PC-3 (cell line): ENCODE results near the gene CDK5R1. TPM values are rescaled to one million over a fixed set of nuclear protein-coding genes. Genes with fewer than 3 reads are reported as not detected.

Experiments used
- ATAC-seq: fragments of 200-7000 bp; cut with Tn5 transposase; 2 replicates; pipeline ENCODE4 v1.9.1; 2020; ENCODE audit warnings: mild to moderate bottlenecking, moderate library complexity
- BruUV-seq: library from RNA; stranded (reverse); fragments of 400-500 nt; replicated peaks from 2 replicates; lab custom pipeline; 2021; lab: Mats Ljungman, UMichigan
- CTCF ChIA-PET: fragments of 300-600 bp; sonication (Branson Sonifier 250); formaldehyde crosslinking; loops from one replicate; lab custom pipeline; 2022; ENCODE audit warnings: antibody characterized with exemption; lab: Charles Lee
- POLR2A ChIA-PET: fragments of 300-600 bp; sonication (Branson Sonifier 250); formaldehyde crosslinking; loops from one replicate; lab custom pipeline; 2022; ENCODE audit warnings: antibody characterized with exemption; ENCODE audit not compliant: unreplicated experiment; lab: Charles Lee
- DNase-seq: peaks from one replicate; pipeline ENCODE4 v3.0.0-alpha.2; 2015
- H2AFZ ChIP-seq: fragments of 300-600 bp; sonication (generic); 2 replicates; pipeline ENCODE4 v1.6.0; 2016; ENCODE audit warnings: antibody characterized with exemption, low read length
- H3F3A ChIP-seq: fragments of 300-600 bp; sonication (generic); one replicate; pipeline ENCODE4 v1.6.0; 2017; ENCODE audit warnings: antibody characterized with exemption, low read length, control low read depth, mild to moderate bottlenecking; ENCODE audit not compliant: unreplicated experiment
- H3K27ac ChIP-seq: fragments of 300-600 bp; sonication (generic); 2 replicates; pipeline ENCODE4 v1.5.1; 2016; ENCODE audit warnings: mild to moderate bottlenecking, low read length
- H3K27me3 ChIP-seq: fragments of 300-600 bp; sonication (generic); 2 replicates; pipeline ENCODE4 v1.6.1; 2016; ENCODE audit warnings: low read length, mixed read lengths
- H3K36me3 ChIP-seq: fragments of 300-600 bp; sonication (generic); 2 replicates; pipeline ENCODE4 v1.6.1; 2016; ENCODE audit warnings: low read depth, mixed run types, low read length, mixed read lengths
- H3K4me1 ChIP-seq: fragments of 300-600 bp; sonication (generic); 2 replicates; pipeline ENCODE4 v1.5.1; 2016; ENCODE audit warnings: low read length; ENCODE audit not compliant: insufficient read depth
- H3K4me2 ChIP-seq: fragments of 300-600 bp; sonication (generic); 2 replicates; pipeline ENCODE4 v1.6.0; 2016; ENCODE audit warnings: low read length
- H3K4me3 ChIP-seq: fragments of 300-600 bp; sonication (generic); 2 replicates; pipeline ENCODE4 v1.5.1; 2016; ENCODE audit warnings: mild to moderate bottlenecking, low read length, mixed read lengths
- H3K79me2 ChIP-seq: fragments of 300-600 bp; sonication (generic); 2 replicates; pipeline ENCODE4 v1.6.1; 2017; ENCODE audit warnings: low read length, mixed read lengths
- H3K9ac ChIP-seq: fragments of 300-600 bp; sonication (generic); 2 replicates; pipeline ENCODE4 v1.6.0; 2016; ENCODE audit warnings: mild to moderate bottlenecking, low read length
- H3K9me2 ChIP-seq: fragments of 300-600 bp; sonication (generic); replicated peaks from 2 replicates; pipeline ENCODE4 v1.6.1; 2016; ENCODE audit warnings: mixed run types, low read length, mixed read lengths
- H3K9me3 ChIP-seq: fragments of 300-600 bp; sonication (generic); 2 replicates; pipeline ENCODE4 v1.6.1; 2016; ENCODE audit warnings: low read length, mixed read lengths
- H4K20me1 ChIP-seq: fragments of 300-600 bp; sonication (generic); 2 replicates; pipeline ENCODE4 v1.6.1; 2016; ENCODE audit warnings: low read length, mixed read lengths
- CTCF ChIP-seq: fragments of 300-600 bp; sonication (generic); conservative IDR thresholded peaks from 2 replicates; pipeline ENCODE4 v1.5.1; 2017; ENCODE audit warnings: antibody characterized with exemption, low read depth, mild to moderate bottlenecking, low read length
- EZH2 ChIP-seq: fragments of 300-600 bp; sonication (generic); IDR thresholded peaks from one replicate; pipeline ENCODE4 v1.6.1; 2017; ENCODE audit warnings: antibody characterized with exemption, mild to moderate bottlenecking, low read length; ENCODE audit not compliant: unreplicated experiment
- EZH2phosphoT487 ChIP-seq: fragments of 300-600 bp; sonication (generic); IDR thresholded peaks from 2 replicates; pipeline ENCODE4 v1.6.1; 2018; ENCODE audit warnings: mild to moderate bottlenecking, antibody characterized with exemption, low read length, borderline replicate concordance
- intact Hi-C: fragments of 100-400 bp; cut with micrococcal nuclease; formaldehyde crosslinking; loops from 2 replicates; pipeline ENCODE4 v1.9.0; 2023
- total RNA-seq: library from RNA; depleted of rRNA; stranded (reverse); fragments of >200 nt; gene quantifications from 2 replicates; pipeline ENCODE4 v1.2.3, GENCODE V29; 2014

The CDK5R1 gene
- total RNA-seq, 1 experiment from 2014 or later = 1.7 TPM

GRCh38 chr17:32508926-32509325 lies 22.1 kb downstream of the CDK5R1 start:
- ChIA-PET CTCF (no interaction called here), POLR2A (no interaction called here)
- ATAC-seq (no peak), DNase-seq (no peak)
- peaks cover 9% of the 10 kb centered on the region for H3K4me1 ChIP-seq
- intact Hi-C loops = no loop called here
- H3K36me3 ChIP-seq = no peaks in the 10 kb centered on the region
- H3F3A ChIP-seq = no peaks in the 10 kb centered on the region
- H3K79me2 ChIP-seq = no peaks in the 10 kb centered on the region
- no peak overlapping the region for H3K4me3 ChIP-seq
- H3K4me2 ChIP-seq = no peak overlapping the region
- H3K27ac ChIP-seq = no peak overlapping the region
- no peak overlapping the region for H2AFZ ChIP-seq
- no peak for TF ChIP-seq CTCF
- no peak for TF ChIP-seq EZH2
- no peak for TF ChIP-seq EZH2phosphoT487
- no peaks in the 10 kb centered on the region for H4K20me1 ChIP-seq
- H3K27me3 ChIP-seq = no peaks in the 10 kb centered on the region
- BruUV-seq = no TSS peak
- no peaks in the 10 kb centered on the region for H3K9me2 ChIP-seq
- H3K9me3 ChIP-seq = no peaks in the 10 kb centered on the region
- H3K9ac ChIP-seq = no peak overlapping the region

- no TSS peak for BruUV-seq
- H4K20me1 ChIP-seq = no peaks in the 10 kb centered on the region
- H2AFZ ChIP-seq = no peak overlapping the region
- H3K27ac ChIP-seq = no peak overlapping the region
- no peak for ATAC-seq
- H3K4me1 ChIP-seq = no peaks in the 10 kb centered on the region
- no peak for DNase-seq
- intact Hi-C loops = no loop called here
- no peaks in the 10 kb centered on the region for H3K9me2 ChIP-seq
- H3K36me3 ChIP-seq = no peaks in the 10 kb centered on the region
- no peaks in the 10 kb centered on the region for H3K27me3 ChIP-seq
- no peak overlapping the region for H3K9ac ChIP-seq
- TF ChIP-seq EZH2 = no peak
- no peak for TF ChIP-seq CTCF
- TF ChIP-seq EZH2phosphoT487 = no peak
- ChIA-PET POLR2A (no interaction called here), CTCF (no interaction called here)
- no peaks in the 10 kb centered on the region for H3K79me2 ChIP-seq
- H3F3A ChIP-seq = no peaks in the 10 kb centered on the region
- H3K4me2 ChIP-seq = no peak overlapping the region
- H3K9me3 ChIP-seq = no peaks in the 10 kb centered on the region
- H3K4me3 ChIP-seq = no peak overlapping the region
Measured at GRCh38 chr17:32510466-32510865, 23.7 kb downstream of the CDK5R1 start.

- Histone ChIP-seq H3K27me3 (no peaks in the 10 kb centered on the region), H3K9me3 (no peaks in the 10 kb centered on the region), H3K27ac (no peak overlapping the region), H3K4me2 (no peak overlapping the region), H3K4me1 (no peaks in the 10 kb centered on the region), H3K36me3 (no peaks in the 10 kb centered on the region), H3K9me2 (no peaks in the 10 kb centered on the region), H2AFZ (no peak overlapping the region), H3K4me3 (no peak overlapping the region), H3K9ac (no peak overlapping the region), H3K79me2 (no peaks in the 10 kb centered on the region), H3F3A (no peaks in the 10 kb centered on the region), H4K20me1 (no peaks in the 10 kb centered on the region)
- intact Hi-C loops = no loop called here
- ChIA-PET POLR2A (no interaction called here), CTCF (no interaction called here)
- TF ChIP-seq EZH2phosphoT487 = no peak
- no peak for TF ChIP-seq CTCF
- no peak for TF ChIP-seq EZH2
- no TSS peak for BruUV-seq
- no peak for ATAC-seq
- DNase-seq = no peak
Measured at GRCh38 chr17:32512328-32512727, 25.5 kb downstream of the CDK5R1 start.
